ENCODE measurements around the gene SORCS2.

The SORCS2 gene

DNA sequence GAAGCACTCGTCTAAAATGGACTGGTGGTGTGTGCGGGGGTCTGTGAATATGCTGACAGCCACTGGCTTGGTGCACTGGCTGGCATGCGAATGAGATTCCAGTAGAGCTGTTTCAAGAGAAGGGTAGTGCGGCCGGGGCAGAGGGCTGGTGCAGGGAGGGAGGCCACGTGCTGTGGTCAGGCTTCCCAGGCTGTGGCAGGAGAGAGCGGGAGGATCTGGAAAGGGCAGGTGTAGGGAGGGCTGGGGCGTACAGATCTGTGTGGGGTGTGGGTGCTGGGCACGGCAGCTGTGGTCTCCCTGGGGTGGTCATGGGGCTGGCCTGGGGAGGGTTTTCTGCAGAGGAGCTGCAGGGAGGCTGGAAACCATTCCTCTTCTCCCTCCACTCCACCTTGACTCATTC lies 30.2 kb downstream of the SORCS2 start:
- DNase-seq (ENCODE audit: low spot score): no peak

DNA sequence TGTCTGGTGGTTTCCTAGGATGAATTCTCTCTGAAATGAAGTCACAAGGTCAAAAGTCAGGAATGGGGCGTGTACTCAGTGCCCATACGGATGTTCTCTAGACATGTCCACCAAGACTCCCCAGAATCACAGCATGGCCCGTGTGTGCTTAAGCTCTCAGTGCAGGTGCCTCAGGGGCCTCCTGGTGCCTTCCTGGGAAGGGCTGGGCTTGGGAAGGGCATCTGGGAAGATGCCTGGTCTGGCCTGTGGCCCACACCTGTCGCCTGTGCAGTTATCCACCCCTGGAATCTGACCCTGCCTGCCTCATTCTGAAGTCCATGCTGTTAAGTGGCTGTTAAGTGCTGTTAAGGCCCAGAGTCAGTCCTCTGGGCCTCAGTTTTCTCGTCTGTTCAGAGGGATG lies 31.2 kb downstream of the SORCS2 start:
- DNase-seq (ENCODE audit: low spot score): no peak

- DNase-seq (ENCODE audit: low spot score): no peak
These were observed 31.7 kb downstream of the SORCS2 start for GRCh38 chr4:7224001-7224400.

DNA sequence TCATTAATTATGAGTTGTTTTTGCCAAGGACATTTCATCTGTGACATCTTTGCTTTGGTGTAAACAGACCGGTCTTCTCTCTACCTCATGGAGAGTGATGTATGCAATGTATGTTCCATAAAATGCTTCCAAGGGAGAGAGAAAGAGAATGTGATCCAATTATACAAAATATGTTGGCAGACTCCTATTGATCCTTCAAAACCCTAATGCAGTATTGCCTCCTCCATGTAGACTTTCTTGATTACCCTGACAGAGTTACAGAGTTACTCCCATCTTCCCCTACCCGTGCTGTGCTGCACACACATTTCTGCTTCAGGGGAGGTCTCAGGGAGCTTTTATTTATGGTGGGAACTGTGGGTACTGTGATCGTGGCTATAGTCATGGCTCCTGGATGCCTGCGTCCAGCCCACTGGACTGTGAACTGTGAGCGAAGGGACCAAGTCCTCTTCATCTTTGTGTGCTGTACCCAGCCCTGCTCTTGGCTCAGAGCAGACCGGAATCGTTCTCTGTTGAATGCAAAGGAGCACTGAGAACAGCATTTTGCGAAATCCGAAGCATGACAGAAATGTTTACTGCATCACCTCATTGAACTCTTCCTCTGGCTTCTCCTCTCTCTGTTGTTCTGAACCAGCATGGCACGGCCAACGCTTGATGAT lies 32.7 kb downstream of the SORCS2 start:
- DNase-seq (ENCODE audit: low spot score): no peak

GRCh38 chr4:7226439-7226838 lies 34.1 kb downstream of the SORCS2 start:
- no peak for DNase-seq (ENCODE audit: low spot score)

GRCh38 chr4:7227008-7227407 lies 34.7 kb downstream of the SORCS2 start:
- DNase-seq (ENCODE audit: low spot score): no peak

DNA sequence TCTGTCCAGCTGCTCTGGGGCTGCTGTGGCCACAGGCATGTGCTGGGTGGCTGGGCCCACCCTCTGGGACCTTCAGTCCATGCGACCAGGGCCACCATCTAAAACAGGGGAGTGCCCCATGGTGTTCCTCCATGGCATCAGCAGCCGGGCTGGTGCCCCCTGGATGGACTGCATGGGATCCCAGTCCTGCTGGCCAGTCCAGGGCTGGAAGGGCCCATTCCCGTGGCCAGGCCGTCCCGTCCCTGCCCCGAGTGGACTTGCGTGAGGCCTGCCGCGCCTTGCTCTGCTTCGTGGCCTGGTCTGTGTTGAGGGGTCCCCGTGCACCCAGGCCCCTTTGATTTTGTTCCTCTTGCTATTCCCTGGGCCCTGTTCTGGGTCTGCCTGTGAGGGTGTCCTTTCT lies 36.4 kb downstream of the SORCS2 start:
- DNase-seq (ENCODE audit: low spot score): no peak

DNA sequence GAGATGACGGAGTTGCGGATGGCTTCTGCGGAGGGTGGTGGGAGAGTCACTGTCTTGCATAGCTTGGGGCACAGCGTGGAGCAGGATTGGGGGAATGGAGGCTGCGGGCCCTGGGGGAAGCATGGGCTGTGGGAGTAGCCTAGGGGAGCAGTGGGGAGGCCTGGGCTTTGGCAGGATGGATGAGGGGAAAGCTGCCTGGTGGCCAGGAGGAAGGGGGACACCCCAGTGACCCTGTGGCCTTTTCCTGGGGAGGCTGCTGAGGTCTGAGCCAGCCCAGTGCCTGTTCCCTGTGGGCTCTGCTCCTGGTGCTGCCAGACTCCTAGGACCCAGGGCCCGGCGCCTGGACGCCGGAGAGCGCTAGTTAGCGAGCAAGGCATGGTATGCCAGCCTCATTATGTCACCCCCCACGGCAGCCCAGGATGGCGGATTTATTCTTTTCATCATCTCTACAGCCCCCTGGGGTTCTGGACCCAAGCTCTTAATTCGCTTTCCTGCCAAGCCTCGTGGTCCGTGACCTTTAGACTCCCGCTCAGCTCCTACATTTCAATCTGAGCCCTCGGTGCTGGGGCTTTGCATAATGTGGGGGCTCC lies 39.8 kb downstream of the SORCS2 start:
- DNase-seq (ENCODE audit: low spot score): no peak

GRCh38 chr4:7233006-7233580 lies 40.8 kb downstream of the SORCS2 start:
- no peak for DNase-seq (ENCODE audit: low spot score)

- no peak for DNase-seq (ENCODE audit: low spot score)
These were observed 41.3 kb downstream of the SORCS2 start for GRCh38 chr4:7233601-7234000.

GRCh38 chr4:7234355-7235029 lies 42.2 kb downstream of the SORCS2 start:
- DNase-seq (ENCODE audit: low spot score): no peak

GRCh38 chr4:7235030-7235380 lies 42.7 kb downstream of the SORCS2 start:
- DNase-seq (ENCODE audit: low spot score): no peak

DNA sequence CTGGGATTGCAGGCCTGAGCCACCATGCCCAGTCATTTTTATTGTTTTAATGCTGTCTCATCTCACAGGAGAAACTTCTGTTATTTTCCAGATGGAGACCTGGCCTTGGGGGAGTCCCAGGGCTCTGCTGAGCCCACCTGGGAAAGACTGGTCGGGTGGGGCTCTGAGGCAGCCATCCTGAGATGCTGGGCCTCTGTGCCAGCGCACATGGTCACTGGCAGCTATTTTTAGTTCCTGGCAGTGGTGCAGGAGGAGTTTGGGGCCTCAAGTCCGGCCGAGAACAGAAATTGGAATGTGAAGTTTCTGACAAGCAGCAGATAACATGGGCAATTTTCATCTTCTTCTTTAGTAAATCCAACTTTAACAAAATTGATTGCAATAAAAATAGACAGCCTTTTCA lies 44.5 kb downstream of the SORCS2 start:
- DNase-seq (ENCODE audit: low spot score): no peak

- no peak for DNase-seq (ENCODE audit: low spot score)
These were observed 45.5 kb downstream of the SORCS2 start for GRCh38 chr4:7237873-7238272.

DNA sequence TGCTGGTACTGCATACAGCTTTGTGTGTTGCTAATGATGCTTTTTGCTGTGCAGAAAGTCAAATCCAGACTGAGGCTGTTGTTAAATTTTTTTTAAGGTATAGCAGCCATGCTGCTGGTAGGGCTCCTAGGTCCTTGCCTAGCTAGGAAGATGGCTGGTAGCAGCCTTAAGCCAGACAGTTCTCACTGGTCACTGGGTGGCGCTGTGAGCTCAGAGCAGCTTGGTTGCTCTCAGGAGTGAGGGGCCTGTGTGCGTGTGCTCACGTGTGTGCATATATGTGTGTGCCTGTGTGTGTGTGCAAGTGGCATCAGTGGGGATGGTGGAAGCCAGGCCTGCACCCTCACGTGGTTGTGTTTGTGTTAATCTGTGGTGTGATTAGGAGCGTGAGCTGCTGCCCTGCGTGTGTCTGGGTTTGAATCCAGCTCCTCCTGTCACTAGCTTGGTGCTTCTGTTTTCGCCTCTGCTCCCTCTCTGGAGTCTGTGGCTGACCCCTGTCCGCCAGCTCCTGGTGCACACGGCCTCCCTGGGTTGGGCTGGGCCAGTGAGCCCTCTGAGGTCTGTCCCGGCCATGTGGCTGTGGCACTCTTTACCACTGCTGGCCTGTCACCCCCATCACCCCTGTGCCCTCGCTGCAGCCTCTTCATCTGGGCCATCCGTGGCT lies 46.1 kb downstream of the SORCS2 start:
- DNase-seq (ENCODE audit: low spot score): no peak

GRCh38 chr4:7239101-7239820 lies 46.9 kb downstream of the SORCS2 start:
- DNase-seq (ENCODE audit: low spot score): no peak

GRCh38 chr4:7239844-7240243 lies 47.5 kb downstream of the SORCS2 start:
- DNase-seq (ENCODE audit: low spot score): no peak

DNA sequence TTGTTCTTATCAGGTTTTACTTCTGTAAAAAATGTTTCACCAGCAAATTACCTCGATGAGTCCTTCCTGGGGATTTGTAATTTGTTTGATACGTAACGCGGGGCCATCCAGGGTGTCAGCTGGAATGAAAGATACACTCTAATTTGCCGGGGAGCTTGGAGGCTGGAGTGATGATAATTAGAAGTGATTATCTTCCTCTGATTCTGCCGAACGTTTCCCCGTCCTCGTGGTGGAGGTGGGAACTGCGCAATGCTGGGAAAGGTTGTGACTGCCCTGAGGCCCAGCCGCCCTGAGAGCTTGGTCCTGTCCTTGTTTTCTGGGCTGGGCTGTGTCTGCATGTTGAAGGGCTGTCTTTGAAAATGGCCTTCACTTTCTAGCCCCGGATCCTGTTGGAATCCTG lies 48.0 kb downstream of the SORCS2 start:
- DNase-seq (ENCODE audit: low spot score): no peak

DNA sequence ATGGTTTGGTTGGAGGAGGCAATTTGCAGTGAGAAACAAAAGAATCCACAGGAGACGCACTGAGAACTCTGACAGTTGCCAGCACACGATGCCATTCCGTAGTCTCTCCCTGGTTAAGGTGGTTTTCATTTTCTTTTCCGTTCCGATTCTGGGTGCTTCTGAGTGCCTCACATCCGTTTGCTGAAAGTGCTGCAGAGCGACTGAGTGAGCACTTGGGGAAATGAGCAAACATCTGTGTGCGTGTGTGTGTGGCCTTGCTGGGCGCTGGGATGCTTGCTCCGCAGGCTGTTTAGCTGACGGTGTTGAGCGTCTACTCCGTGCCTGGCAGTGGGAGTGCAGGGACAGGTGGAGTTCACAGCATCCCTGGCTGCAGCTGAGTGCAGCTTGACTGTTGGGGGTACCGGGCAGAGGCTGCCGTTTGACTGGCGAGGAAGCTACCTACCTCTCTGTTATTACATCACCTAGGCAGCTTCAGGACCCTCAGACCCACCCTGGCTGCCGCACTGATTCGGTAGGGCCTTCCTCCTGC lies 49.3 kb downstream of the SORCS2 start:
- no peak for DNase-seq (ENCODE audit: low spot score)

DNA sequence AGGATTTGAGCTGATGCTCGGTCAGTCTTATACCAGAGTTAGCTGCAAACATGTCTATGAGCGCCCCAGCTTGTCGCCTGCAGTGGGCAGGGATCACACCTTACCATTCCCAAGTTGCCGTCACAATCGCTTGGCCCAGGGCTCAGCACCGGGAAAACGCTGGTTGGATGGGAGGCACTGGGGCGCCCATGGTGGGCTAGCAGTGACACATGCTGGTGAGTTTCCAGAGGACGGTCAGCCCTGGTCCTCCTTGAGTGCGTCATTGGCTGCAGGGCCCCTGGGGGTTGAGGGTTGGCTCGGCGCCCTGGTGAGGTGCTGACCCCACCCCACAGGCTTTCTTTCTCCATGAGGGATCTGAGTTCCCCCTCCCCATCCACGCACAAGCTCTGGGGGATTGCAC lies 50.4 kb downstream of the SORCS2 start:
- no peak for DNase-seq (ENCODE audit: low spot score)

DNA sequence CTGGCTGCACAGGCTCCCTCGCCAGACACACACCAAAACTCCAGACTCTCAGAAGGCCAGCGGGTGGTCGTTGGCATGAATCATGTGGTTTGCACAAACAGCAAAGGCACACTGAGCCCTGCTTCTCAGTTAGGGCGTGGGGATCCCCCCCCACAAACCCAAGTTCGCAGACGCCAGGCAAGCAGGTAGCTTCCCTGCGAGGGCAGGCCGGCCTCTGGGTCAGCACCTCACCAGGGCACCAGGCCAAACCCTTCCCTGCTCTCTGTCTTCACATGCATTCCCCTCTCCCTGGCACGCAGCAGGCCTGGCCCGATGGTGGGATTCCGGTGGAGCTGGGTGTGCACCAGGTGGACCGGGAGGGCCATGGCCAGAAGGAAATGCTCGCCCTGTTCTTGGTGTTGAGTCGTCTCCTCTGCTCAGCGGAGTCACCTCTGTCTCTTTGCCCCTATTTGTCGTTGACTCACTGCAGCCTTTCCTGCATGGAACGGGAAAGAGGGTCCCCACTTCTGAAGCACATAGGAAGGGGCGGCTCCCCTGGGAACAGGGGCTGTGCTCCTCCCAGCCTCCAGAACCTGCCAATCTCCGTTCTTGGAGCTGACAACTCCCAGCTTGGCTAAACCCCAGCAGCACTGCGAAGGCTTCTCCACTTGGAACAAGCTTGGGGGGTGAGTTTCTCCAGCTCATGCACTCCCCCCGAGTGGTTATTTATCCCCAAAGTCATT lies 51.4 kb downstream of the SORCS2 start:
- no peak for DNase-seq (ENCODE audit: low spot score)

All from cerebellar cortex (tissue), 1 donor.